Activated CD4-positive, CD25-positive, alpha-beta regulatory T cell treated with anti-CD3 and anti-CD28 coated beads, Interleukin-2, amount 50 U/mL, for 24 hours (primary cell): ENCODE measurements around the gene BCAP29.
"Not testable (repeated sequence)": the region's sequence is repeated elsewhere in the genome, so short reads cannot be mapped to it uniquely, and the experiment has no call there.

Experiments
- ATAC-seq, 2 donors: fragments of 150-1000 bp; cut with Tn5 transposase; one replicate each; pipeline ENCODE4 v1.10.0; 2021; ENCODE audit warnings: mild to moderate bottlenecking in 1 of 2, moderate library complexity in 1 of 2

The BCAP29 gene, protein sequence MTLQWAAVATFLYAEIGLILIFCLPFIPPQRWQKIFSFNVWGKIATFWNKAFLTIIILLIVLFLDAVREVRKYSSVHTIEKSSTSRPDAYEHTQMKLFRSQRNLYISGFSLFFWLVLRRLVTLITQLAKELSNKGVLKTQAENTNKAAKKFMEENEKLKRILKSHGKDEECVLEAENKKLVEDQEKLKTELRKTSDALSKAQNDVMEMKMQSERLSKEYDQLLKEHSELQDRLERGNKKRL

DNA sequence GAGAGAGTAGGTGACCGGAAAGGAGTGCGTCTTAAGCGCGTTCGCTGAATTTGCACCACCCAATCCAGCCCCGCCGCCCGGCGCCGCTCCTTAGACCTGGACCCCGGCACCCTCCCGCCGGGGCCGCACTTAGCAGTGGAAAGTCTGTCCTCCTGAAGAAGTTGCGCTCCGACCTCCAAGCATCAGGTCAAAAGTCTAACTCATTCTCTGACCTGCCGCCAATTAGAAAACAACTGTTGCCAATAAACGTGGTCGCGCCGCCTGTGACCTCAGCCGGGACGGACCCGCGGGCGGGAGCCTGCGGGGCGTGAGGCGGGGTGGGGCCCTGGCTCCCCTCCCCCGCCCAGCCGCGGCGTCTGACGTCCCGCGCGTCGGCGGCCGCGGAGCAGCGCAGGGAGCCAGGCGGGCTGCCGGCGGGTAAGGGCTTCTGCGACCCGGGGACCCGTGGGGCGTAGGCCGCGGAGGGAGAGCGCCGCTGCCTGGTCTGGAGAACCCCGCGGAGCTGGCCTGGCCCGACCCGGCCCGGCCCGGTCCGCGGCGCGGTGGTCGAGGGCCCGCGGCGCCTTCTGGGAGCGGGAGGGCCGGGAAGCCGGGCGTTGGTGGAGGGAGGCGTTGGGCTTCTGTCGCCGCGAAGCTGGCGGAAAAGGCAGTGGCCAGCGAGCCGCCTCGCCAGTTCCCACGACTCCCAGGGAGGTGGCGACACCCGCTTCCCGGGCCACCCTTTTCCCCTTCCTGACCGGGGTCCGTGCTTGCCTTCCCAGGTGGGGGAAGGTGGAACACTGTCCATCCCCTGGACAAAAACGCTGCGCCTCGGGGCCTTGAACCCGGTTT is at the start of gene BCAP29:
Gene BCAP29 (plus strand): TSS at position 362 of the 831 bp plus-strand sequence. CDS start 527 bp downstream, outside the sequence.
- peak; percentile 97 for ATAC-seq

DNA sequence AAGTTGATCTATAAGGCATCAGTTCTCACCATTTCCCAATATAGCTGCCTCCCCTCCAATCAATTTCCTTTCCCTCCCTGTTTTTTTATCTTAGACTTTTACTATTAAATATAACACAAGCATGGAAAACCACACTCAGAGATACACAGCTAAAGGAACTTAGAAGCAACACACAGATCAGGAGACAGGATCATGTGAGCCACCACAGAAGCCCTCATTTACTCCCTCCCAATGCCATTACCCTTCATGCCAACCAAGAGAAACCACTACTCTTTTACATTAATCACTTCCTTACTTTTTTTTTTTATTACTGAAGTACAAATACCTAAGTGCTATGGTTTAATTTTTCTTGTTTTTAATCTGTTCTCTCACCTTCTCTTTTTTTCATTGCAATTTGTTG is 49.3 kb upstream of the BCAP29 start:
- no peak for ATAC-seq

DNA sequence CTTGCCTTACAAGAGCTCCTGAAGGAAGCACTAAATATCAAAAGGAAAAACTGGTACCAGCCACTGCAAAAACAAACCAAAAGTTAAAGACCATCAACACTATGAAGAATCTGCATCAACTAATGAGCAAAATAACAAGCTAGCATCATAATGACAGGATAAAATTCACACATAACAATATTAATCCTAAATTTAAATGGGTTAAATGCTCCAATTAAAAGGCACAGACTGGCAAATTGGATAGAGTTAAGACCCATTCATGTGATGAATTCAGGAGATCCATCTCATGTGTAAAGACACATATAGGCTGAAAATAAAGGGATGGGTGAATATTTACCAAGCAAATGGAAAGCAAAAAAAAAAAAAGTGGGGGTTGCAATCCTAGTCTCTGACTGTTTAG is 45.9 kb upstream of the BCAP29 start:
- ATAC-seq, result no peak

DNA sequence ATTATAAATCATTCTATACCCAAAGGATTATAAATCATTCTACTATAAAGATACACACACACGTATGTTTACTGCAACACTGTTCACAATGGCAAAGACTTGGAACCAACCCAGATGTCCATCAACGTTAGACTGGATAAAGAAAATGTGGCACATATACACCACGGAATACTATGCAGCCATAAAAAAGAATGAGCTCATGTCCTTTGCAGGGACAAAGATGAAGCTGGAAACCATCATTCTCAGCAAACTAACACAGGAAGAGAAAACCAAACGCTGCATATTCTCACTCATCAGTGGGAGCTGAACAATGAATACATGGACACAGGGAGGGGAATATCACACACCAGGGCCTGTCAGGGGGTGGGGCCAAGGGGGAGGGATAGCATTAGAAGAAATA is 42.8 kb upstream of the BCAP29 start:
- not testable (repeated sequence) for ATAC-seq

DNA sequence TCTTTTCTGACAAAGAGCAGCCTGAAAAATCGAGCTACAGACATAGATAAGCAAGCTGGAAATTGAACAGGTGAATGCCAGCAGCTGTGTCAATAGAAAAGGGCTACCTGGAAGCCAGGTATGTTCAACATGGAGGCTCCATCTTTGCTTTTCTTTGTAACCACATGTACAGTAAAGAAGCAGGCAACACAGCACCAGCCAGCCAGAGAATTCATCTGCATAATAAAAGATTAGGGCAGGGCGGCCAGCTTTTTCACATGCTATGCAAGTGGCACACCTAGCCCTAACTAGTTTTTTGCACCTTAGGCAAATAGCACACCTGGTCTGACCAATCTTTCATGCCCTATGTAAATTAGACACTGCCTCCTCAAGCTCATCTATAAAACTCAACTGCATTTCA is 42.0 kb upstream of the BCAP29 start:
- no peak for ATAC-seq

DNA sequence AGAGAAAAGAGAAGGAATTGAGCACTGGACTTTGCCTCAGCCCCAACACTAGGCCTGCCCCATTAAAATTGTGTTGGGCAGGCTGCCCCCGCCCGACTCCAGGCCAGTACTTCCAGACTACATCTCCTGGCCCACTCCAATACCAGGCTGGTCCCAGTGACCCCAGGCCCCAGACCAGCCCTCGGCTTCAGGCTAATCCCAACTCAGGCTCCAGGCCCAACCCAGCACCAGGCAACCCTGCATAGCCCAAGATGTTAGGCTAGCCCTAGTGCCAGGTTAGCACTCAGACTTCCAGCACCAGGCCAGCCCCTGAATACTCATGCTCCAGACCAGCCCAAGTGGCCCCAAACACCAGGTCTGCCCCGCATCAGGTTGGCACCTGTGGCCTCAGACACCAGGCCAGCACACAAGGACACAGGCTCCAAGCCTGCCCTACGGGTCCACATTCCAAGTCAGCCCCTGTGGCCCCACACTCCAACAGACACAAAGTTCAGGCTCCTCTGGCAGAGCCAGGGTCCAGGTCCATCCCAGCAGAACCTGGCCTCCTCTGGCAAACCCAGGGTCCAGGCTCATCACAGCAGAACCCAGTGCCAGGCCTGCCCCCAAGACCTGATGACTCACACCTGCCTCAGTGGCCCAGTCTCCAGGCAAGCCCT is 36.6 kb upstream of the BCAP29 start:
- ATAC-seq, result no peak

DNA sequence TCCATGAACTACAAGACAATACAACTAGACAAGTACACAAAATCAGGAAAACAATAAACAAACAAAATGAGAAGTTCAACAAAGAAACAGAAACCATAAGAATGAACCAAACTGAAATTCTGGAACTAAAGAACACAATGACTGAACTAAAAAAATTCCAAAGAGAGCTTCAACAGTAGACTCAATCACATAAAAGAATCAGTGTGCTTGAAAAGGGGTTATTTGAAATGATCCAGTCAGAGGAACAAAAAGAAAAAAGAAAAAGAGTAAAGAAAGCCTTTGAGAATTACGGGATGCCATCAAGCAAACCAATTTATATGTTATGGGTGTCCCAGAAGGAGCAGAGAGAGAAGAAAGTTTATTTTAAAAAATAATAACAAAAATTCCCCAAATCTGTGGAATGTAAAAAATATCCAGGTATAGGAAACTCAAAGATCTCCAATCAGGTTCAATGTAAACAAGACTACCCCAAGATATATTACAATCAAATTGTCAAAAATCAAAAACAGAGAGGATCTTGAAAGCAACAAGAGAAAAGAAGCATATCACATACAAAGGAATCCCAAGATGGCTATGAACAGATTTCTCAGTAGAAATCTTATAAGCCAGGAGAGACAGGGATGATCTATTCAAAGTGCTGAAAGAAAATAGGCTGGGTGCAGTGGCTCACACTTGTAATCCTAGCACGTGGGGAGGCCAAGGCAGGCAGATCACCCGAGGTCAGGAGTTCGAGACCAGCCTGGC is 35.0 kb upstream of the BCAP29 start:
- ATAC-seq, result no peak

DNA sequence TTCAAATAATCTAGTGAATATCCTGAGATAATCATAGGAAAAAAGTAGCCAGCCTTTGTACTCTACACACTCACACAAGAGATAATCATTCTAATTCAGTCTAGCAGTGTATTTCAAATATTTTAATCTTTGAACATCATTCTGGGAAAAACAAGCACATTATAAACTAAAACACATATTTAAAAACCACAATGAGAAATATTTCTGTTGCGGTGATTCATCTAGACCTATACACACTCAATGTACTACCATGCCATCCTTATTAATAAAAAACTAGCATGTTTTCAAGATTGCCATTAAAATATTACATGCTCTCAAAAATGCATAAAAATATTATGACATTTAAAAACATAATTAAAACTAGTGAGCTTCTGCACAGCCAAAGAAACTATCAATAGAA is 28.1 kb upstream of the BCAP29 start:
- ATAC-seq, result no peak

DNA sequence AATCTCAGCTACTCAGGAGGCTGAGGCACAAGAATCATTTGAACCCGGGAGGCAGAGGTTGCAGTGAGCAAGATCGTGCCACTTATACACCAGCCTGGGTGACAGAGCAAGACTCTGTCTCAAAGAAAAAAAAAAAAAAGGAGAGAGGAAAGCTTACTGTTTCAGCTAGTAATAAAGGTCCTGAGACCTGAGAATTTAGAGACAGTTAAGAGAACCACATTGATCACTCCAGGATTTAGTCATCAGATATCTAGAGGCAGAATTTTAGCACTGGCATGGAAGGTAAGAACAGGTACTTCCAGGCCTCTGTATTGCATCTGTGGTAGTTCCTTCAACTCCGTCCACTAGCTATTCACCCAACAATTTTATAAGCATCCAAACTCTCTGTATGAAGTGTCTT is 24.2 kb upstream of the BCAP29 start:
- ATAC-seq, result no peak

DNA sequence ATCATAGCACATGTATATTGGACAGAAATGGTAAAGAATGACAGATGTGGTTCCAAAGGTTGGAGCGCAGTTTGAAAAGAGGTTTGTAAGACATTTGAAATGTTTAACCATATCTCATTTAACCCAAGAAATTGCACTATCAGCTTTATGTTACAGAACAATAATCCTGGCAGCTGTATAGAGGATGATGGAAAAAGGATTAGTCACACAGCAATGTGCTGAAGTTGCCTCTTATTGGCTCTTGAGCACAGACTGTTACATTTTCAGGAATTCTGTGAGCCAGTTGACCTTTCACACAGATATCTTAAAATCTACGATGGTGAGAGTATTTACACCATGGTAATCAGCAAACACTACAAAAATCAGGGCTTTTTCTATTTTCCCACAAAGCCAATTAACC is 20.2 kb upstream of the BCAP29 start:
- ATAC-seq, result no peak

DNA sequence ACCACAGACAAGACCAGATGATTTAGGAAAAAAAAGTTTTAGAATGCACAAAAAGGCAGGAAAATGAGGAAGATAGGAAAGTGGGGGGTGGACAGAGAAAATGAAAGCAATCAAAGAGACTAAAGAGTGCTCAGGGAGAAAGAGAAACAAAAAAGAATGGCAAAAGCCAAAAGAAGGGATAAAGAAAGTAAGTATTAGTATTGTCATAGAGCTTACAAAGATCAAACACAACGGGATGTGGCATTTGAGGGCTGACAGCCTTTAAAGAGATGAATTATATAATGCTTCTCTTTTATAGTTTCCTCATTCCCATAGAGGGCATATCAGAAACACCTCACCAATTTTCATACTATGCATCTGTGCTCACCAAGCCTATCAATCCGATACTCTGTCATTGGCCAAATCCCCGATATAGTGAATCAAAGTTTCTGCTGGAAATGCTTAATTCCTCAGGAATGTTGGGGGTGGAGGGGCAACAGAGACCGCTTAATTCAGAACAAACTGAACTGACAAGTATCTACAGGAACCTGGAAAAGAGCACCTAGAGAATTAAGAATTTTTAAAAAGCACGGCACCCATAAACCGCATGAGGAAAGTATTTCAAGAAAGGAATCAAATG is 19.0 kb upstream of the BCAP29 start:
- no peak for ATAC-seq

DNA sequence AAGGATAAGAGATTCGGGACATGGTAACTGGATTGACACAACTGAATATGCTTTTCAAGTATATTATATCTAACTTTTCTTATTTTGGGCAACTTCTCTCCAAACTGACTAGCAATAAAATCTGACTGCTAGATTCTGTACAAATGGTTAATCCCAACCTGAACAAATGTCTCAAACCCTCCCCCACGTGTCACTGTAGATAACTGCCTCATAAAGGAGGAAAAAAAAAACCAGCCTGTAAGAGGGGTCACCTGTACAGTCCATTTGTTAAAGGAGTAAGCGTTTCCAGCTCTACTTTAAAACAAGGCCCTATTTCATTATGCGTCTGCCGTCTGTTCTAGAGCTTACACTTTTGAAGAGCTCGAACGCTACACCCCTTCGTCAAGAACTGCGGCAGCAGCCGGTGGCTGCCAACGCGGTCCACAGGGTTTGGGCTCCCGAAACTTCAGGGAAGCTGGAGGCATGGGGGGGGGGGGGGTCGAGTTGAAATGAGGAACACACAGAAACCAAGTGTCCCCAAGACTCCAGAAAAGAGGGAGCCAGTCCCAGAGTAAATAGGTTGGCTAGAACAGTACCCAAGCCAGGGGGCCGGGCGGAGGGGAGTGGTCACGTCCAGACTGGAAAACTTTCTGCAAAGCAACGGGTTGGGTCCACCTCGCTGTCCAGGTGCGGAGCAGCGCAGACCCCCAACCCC is 16.8 kb upstream of the BCAP29 start:
- peak; percentile 59 to 63 for ATAC-seq

DNA sequence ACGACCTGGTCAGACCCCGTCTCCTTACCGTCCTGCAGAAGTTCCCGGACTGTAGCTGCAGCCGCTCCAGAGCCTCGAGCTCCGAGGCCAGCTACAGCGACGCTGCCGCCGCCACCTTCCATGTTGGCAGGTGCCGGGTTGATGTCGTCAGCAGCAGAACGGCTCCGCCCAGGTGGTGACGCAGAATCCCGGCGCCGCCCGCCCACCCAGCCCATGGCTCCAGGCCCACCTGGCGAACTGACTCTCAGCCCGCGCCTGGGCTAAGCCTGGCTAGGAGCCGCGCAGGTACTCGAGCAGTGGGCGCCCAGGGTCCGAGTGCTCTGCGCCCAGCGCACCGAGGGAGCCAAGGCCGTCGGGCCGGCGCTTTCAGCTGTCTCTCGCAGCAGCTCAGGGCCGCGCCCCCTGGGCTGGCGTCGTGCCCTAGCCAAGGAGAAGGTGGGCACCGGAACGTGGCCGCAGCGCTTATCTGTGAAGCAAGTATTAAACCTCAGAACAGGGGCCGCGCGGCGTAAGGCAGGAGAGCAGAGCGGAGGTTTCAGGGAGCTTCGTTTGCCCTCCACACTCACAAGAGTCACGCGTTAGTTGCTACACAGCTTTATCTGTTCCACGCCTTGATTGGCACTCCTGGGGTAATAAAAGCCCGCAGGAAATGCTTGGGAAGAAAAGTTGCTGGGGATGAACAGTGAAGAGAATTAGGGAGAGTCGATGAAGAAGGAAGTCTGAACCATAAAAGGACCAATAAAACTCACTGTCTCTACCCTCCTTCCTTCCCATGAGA is 16.1 kb upstream of the BCAP29 start, which contains the start of the genes COG5 and DUS4L:
Gene COG5 (minus strand): TSS at position 146 of the 778 bp plus-strand sequence. CDS start 24 bp downstream, at position 122.
Gene DUS4L (plus strand): TSS at position 197 of the 778 bp plus-strand sequence. CDS start 3,100 bp downstream, outside the sequence.
- ATAC-seq, result peak; percentile 92 to 93

DNA sequence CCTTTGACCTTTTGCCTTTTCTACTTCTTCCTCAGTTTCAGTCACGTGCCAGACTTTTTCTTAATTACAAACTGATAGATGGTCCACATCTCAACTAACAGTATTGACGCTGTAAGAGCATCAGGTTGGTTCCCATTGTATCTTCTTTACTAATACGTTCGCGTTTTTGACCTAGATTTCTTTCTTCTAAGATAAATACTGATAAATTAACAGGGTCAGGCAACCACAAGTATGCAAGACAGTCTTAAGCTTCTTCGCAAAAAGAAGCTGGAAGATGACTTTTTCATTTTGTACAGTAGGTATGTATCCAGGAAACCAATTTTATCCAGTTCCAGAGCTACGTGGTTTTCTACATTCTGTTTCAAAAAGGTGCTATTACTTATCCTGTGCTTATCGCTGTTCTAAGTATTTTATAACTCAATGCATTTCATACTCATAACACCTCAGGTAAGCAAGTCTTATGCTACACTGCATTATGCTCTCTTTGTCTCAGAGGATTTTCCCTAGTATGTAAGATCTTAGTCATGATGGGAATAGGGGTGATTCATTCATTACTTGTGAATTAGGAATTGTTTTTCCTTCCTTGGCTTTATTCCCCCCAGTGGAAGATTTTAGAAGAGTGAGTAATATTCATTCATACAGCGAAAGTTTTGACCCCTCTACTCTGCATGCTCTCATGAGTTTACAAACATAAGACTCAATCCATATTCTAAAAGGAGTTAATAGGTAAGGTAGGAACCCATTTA is 15.3 kb upstream of the BCAP29 start:
- ATAC-seq, result no peak

DNA sequence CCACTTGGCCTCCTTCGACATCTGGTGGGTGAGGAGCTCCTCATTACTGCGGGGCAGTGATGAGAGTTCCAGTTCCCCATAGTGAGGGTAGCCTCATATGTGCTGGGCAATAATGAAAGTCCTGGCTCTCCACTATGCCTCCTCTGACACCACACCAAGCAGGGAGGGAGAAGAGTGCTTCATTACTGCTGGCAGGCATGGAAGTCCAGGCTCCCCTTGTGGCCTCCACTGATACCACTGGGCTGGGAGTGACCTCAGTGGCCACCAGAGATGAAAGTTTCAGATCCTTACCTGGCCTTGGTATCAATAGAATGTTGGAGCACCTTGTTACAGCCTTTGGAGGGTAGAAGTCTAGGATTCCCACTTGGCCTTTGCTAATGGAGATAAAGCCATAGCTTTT is 9.7 kb upstream of the BCAP29 start:
- no peak for ATAC-seq

DNA sequence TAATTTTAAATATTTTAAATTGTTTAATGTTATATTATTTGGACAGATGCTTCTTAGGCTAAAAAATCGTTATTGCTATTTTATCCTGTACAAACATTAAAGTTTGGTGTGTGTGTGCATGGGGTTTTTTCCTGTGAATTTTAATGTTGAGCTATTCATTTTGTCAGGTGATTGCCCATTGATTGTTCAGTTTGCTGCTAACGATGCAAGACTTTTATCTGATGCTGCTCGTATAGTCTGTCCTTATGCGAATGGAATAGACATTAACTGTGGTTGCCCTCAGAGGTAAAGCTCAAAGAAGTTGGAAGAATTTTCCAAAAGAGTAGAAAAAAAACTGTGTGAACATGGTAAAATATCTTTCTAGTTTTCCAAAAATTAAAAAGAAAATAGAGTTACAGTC is 6.5 kb upstream of the BCAP29 start:
- no peak for ATAC-seq

DNA sequence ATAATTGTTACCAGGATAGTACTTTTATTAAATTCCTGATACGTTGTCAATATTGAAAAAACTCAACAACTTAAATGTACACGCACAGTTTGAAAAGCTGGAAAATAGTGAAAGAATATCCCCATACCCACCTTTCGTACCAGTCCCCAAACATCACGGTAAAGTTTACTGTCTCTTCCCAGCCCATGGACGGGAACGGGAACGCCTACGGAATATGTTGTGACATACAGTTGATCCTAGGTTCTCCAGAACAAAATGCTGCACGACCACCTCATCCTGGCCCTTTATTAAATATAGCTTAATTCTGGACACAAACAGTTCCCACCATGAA is 527 bp upstream of the BCAP29 start:
- ATAC-seq, result no peak

DNA sequence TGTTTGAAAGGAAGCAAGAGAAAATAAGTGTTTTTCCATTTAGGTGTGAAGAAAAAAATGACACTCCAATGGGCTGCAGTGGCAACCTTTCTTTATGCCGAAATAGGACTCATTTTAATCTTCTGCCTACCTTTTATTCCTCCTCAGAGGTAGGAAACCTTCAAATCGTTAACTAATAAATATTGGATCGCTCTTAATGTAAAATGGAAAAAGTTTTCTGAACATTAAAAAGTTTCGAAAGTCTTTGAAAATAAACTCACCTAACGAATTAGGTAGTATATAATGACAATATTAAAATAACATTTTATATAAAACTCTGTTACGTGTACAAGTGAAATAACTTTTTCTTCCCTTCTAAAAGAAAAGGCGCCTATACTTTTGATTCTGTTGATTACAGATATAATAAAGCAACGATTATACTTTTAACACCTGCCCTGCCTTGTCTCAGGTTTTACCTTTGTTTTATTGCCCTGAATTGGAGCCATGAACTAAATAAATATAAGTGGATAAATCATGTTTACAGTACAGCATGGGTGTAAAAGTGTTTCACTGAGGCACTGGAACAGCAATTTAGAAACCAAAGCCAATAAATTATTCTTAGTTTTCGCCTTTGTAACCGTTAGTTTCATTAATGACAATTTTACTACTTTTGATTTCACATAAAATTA is 804 bp downstream of the BCAP29 start:
- ATAC-seq, result no peak

DNA sequence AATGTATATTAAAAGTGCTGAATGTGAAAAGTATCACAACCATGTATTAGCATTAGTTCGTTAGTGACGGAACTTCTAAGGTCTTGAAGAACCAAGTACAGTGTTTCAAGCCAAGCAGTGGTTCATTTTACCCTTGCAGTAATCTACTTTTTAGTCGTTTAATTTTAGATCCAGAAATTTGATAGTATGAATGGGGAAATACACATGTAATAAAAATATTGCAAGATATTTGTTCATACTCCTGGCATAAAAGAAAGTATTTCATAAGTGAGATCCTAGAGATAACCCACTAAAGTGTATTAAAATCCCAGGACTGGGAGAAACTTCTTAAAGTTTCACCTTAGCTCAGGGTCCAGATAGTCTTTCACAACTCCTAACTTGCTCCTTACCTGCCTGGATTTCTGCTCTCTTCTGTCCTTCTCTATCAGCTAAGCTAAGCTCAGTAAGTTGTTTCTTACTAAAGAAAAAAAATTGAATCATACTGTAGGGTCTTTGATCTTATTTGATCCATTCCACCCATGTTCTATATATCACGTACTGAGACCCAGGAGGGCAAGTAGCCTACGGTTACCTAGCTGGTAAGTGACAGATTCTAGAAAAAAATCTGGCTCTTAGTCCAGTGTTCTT is 1.5 kb downstream of the BCAP29 start:
- no peak for ATAC-seq
